ENCODE data around the gene SUPT3H. TPM values are rescaled to one million over a fixed set of nuclear protein-coding genes. Genes with fewer than 3 reads are reported as not detected.

SUPT3H gene
- total RNA-seq, 1 donor from 2014 or later: 2.6 TPM

GRCh38 chr6:45116714-45117410 lies 260.9 kb downstream of the SUPT3H start:
- H3K4me1 ChIP-seq: peaks cover 25% of the 10 kb centered on the region
- H3K27ac ChIP-seq (replicated peaks): no peak overlapping the region
- H3K36me3 ChIP-seq: no peaks in the 10 kb centered on the region
- H3K4me3 ChIP-seq: no peak overlapping the region
- no peak for DNase-seq
- TF ChIP-seq CTCF (IDR thresholded peaks at IDR 0.05; ENCODE audit: borderline replicate concordance): no peak
- no peaks in the 10 kb centered on the region for H3K9me3 ChIP-seq (replicated peaks)
- no peaks in the 10 kb centered on the region for H3K27me3 ChIP-seq (ENCODE audit: low read depth)
- intact Hi-C loops (cut with micrococcal nuclease): no loop called here

GRCh38 chr6:45115696-45116095 lies 262.0 kb downstream of the SUPT3H start:
- H3K27ac ChIP-seq (replicated peaks): no peak overlapping the region
- DNase-seq: no peak
- intact Hi-C loops (cut with micrococcal nuclease): no loop called here
- no peaks in the 10 kb centered on the region for H3K36me3 ChIP-seq
- no peaks in the 10 kb centered on the region for H3K9me3 ChIP-seq (replicated peaks)
- TF ChIP-seq CTCF (IDR thresholded peaks at IDR 0.05; ENCODE audit: borderline replicate concordance): no peak
- no peak overlapping the region for H3K4me3 ChIP-seq
- H3K4me1 ChIP-seq: peaks cover 25% of the 10 kb centered on the region
- no peaks in the 10 kb centered on the region for H3K27me3 ChIP-seq (ENCODE audit: low read depth)

- H3K27me3 ChIP-seq (ENCODE audit: low read depth): no peaks in the 10 kb centered on the region
- no peak overlapping the region for H3K27ac ChIP-seq (replicated peaks)
- no peaks in the 10 kb centered on the region for H3K9me3 ChIP-seq (replicated peaks)
- H3K4me1 ChIP-seq: peaks cover 13% of the 10 kb centered on the region
- intact Hi-C loops (cut with micrococcal nuclease): no loop called here
- no peaks in the 10 kb centered on the region for H3K36me3 ChIP-seq
- TF ChIP-seq CTCF (IDR thresholded peaks at IDR 0.05; ENCODE audit: borderline replicate concordance): no peak
- DNase-seq: no peak
- no peak overlapping the region for H3K4me3 ChIP-seq
These were observed 265.0 kb downstream of the SUPT3H start for GRCh38 chr6:45112711-45113110.

- DNase-seq: no peak
- Histone ChIP-seq H3K9me3 (replicated peaks) (no peaks in the 10 kb centered on the region), H3K36me3 (no peaks in the 10 kb centered on the region), H3K4me1 (no peaks in the 10 kb centered on the region), H3K4me3 (no peak overlapping the region), H3K27ac (replicated peaks) (no peak overlapping the region), H3K27me3 (ENCODE audit: low read depth) (no peaks in the 10 kb centered on the region)
- no peak for TF ChIP-seq CTCF (IDR thresholded peaks at IDR 0.05; ENCODE audit: borderline replicate concordance)
- intact Hi-C loops (cut with micrococcal nuclease): no loop called here
These were observed 268.2 kb downstream of the SUPT3H start for GRCh38 chr6:45109551-45109950.

GRCh38 chr6:45105170-45105820 lies 272.4 kb downstream of the SUPT3H start:
- intact Hi-C loops (cut with micrococcal nuclease): no loop called here
- no peaks in the 10 kb centered on the region for H3K4me1 ChIP-seq
- DNase-seq: no peak
- H3K36me3 ChIP-seq: no peaks in the 10 kb centered on the region
- no peaks in the 10 kb centered on the region for H3K9me3 ChIP-seq (replicated peaks)
- no peak overlapping the region for H3K27ac ChIP-seq (replicated peaks)
- H3K27me3 ChIP-seq (ENCODE audit: low read depth): no peaks in the 10 kb centered on the region
- TF ChIP-seq CTCF (IDR thresholded peaks at IDR 0.05; ENCODE audit: borderline replicate concordance): no peak
- H3K4me3 ChIP-seq: no peak overlapping the region
